ENCODE data around the gene IRAK2.
A peak's percentile ranks its signal among the peaks of the same experiment; 100 is the strongest.
"Not testable (repeated sequence)": the region's sequence is repeated elsewhere in the genome, so short reads cannot be mapped to it uniquely, and the experiment has no call there.

IRAK2 gene

GRCh38 chr3:10164546-10165393 lies at the start of gene IRAK2:
Gene IRAK2, plus strand, starts transcription at chr3:10164919. Its CDS starts 36 bp downstream, at chr3:10164955.
- no peak for DNase-seq

- peak; percentile 88 for DNase-seq
Measured at GRCh38 chr3:10115326-10116137, 49.2 kb upstream of the IRAK2 start, which contains the start of gene BRK1. Gene BRK1, plus strand, starts transcription at chr3:10115675. Its CDS starts 27 bp downstream, at chr3:10115702.

GRCh38 chr3:10116138-10116460 lies 48.6 kb upstream of the IRAK2 start:
- DNase-seq, result no peak

GRCh38 chr3:10116928-10117327 lies 47.8 kb upstream of the IRAK2 start:
- no peak for DNase-seq

GRCh38 chr3:10119376-10119775 lies 45.3 kb upstream of the IRAK2 start:
- DNase-seq, result no peak

GRCh38 chr3:10121064-10121463 lies 43.7 kb upstream of the IRAK2 start:
- DNase-seq, result no peak

GRCh38 chr3:10122724-10123123 lies 42.0 kb upstream of the IRAK2 start:
- no peak for DNase-seq

GRCh38 chr3:10135872-10136271 lies 28.8 kb upstream of the IRAK2 start:
- not testable (repeated sequence) for DNase-seq

- DNase-seq, result no peak
Measured at GRCh38 chr3:10136426-10137005, 28.2 kb upstream of the IRAK2 start.

- no peak for DNase-seq
Measured at GRCh38 chr3:10137178-10137577, 27.5 kb upstream of the IRAK2 start.

- DNase-seq, result no peak
Measured at GRCh38 chr3:10140996-10141546, 23.6 kb upstream of the IRAK2 start.

GRCh38 chr3:10142707-10143560 lies 21.8 kb upstream of the IRAK2 start:
- DNase-seq, result no peak

GRCh38 chr3:10145685-10146084 lies 19.0 kb upstream of the IRAK2 start:
- DNase-seq, result no peak

GRCh38 chr3:10149226-10149625 lies 15.5 kb upstream of the IRAK2 start:
- DNase-seq, result no peak

GRCh38 chr3:10150987-10151386 lies 13.7 kb upstream of the IRAK2 start:
- no peak for DNase-seq

- DNase-seq, result no peak
Measured at GRCh38 chr3:10154335-10155122, 10.2 kb upstream of the IRAK2 start.

- DNase-seq, result no peak
Measured at GRCh38 chr3:10155123-10155472, 9.6 kb upstream of the IRAK2 start.

- no peak for DNase-seq
Measured at GRCh38 chr3:10155658-10156057, 9.1 kb upstream of the IRAK2 start.

- DNase-seq, result no peak
Measured at GRCh38 chr3:10157031-10157430, 7.7 kb upstream of the IRAK2 start.

GRCh38 chr3:10158555-10158954 lies 6.2 kb upstream of the IRAK2 start:
- DNase-seq, result not testable (repeated sequence)

GRCh38 chr3:10160346-10160745 lies 4.4 kb upstream of the IRAK2 start:
- DNase-seq, result no peak

- no peak for DNase-seq
Measured at GRCh38 chr3:10160925-10161324, 3.8 kb upstream of the IRAK2 start.

Measured in NCI-H1092 (cell line).